GM10266 (cell line): ENCODE data around the gene HTR4.
A peak's percentile ranks its signal among the peaks of the same experiment; 100 is the strongest.

Experiments
- DNase-seq: peaks from one replicate; pipeline ENCODE4 v3.0.0; 2012; ENCODE audit errors: extremely low spot score
- TF ChIP-seq, protein P1 (sequence below): IDR thresholded peaks from 2 replicates; pipeline ENCODE4 v1.5.1; 2012; ENCODE audit warnings: mild to moderate bottlenecking, low read depth; ENCODE audit not compliant: control insufficient read depth, insufficient read depth; ENCODE audit errors: missing control alignments

HTR4 gene

DNA sequence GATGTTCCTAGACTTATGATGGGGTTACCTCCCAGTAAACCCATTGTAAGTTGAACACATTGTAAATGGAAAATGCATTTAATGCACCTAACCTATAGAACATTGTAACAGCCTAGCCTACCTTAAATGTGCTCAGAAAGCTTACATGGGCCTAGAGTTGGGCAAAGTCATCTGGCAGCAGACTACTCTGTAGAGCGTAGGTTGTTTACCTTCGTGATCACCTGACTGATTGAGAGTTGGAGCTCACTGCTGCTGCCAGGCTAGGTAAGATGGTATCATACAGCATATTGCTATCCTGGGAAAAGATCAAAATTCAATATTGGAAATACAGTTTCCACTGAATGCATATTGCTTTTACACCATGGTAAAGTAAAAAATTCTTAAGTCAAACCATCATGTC, 95.4 kb downstream of the HTR4 start:
- TF ChIP-seq, protein P1, sequence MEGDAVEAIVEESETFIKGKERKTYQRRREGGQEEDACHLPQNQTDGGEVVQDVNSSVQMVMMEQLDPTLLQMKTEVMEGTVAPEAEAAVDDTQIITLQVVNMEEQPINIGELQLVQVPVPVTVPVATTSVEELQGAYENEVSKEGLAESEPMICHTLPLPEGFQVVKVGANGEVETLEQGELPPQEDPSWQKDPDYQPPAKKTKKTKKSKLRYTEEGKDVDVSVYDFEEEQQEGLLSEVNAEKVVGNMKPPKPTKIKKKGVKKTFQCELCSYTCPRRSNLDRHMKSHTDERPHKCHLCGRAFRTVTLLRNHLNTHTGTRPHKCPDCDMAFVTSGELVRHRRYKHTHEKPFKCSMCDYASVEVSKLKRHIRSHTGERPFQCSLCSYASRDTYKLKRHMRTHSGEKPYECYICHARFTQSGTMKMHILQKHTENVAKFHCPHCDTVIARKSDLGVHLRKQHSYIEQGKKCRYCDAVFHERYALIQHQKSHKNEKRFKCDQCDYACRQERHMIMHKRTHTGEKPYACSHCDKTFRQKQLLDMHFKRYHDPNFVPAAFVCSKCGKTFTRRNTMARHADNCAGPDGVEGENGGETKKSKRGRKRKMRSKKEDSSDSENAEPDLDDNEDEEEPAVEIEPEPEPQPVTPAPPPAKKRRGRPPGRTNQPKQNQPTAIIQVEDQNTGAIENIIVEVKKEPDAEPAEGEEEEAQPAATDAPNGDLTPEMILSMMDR, result no peak

DNA sequence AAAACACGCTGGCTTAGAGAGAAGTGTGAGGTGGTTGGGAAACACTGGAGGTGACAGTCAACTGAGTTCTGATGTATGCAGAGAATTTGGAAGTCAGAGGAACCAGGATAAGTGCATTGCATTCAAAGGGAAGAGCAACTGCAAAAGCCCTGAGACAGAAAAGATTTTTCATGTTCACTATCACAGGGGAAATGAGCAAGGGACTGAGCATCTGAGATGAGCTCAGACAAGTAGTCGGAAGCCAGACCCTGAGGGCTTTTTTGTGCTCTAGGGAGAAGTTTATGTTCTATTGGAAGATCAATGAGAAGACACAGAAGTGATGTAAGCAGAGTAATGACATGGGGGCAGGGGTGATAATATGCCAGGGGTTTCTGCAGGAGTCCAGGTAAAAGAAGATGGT, 97.5 kb downstream of the HTR4 start:
- TF ChIP-seq, protein P1, result no peak
- no peak for DNase-seq

More for the DNA sequence above, 95.4 kb downstream of the HTR4 start:
- no peak for DNase-seq

DNA sequence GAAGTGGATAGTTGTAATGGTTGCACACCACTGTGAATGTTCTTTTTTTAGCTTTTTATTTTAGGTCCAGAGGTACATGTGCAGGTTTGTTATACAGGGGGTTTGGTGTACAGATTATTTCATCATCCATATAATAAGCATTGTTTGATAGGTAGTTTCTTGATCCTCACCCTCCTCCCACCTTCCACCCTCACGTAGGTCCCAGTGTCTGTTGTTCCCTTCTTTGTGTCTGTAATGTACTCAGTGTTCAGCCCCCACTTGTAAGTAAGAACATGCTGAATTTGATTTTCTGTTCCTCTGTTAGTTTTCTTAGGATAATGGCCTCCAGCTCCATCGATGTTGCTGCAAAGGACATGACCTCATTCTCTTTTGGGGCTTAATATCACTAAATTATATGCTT, 99.7 kb downstream of the HTR4 start:
- TF ChIP-seq, protein P1, result no peak
- DNase-seq, result no peak

DNA sequence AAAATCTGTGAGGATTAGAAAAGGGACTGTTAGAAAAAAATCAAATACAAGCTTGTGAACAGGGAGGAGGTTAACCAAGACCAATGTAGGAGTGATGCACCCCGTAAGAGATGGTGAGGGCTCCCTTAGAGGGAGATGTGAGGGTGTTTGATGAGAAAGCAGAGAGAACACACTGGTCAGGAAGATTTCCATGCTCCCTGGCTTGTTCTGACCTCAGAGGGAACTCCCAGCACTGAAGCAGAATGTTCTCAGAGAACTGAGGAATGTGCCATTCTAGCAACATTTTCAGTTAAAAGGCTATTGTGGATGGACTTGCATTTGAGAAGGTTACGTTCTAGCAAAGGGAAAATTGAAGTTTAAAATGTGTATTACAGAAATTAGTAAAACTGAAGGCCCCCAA, 110.6 kb downstream of the HTR4 start:
- DNase-seq, result no peak
- TF ChIP-seq, protein P1, result no peak

DNA sequence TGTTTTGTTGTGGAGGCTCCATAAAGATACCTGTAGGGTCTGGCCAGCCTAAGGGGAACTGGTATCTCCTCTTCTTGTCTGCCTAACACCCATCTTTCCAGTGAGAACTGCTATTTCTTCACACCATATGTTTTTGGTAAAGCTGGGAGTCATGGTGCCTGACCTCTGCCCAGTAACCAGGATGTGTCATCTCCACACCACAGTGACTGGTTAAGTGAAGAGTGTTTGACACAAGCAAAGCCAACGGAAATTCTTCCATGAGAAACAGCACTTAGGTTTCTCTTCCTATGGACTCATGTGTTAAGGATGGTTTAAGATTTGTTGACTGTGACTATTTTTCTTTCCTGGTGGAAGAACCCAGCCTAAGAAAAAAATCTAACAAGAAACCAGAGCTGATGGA, 111.5 kb downstream of the HTR4 start:
- no peak for DNase-seq
- TF ChIP-seq, protein P1, result no peak

DNA sequence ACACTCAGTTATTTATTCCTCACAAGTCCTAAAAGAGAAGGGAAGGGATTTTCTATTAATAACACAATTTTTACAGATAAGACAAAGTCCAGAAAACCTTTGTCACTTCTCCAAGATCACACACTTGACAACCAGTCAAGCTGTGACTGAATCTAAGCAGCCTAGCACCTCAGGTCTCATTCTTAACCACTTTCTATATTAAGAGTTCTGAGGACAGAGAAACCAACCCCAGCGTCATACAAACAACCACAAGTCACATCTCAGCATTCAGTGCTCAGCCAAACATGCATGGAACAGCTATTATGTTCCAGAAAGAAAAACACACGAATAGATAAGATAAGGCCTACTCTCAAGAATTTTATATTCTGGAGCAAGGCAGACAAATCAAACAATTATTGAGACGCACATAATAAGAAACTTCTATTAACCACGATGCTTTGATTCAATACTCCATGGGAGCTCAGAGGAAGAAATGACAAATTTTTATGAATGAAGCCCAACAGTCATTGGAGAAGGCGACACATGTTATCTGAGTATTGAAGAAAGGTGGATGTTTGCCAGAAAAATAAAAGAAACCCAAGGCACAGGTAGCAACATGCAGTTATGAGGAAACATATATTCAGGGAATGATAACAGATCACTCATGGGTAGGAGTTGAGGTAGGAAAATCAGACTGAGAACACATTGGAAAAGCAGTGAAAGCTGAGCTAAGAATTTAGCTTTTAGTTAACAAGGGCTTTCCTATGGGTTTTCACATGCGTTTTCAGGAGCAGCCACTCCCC, 113.1 kb downstream of the HTR4 start:
- TF ChIP-seq, protein P1, result no peak
- DNase-seq, result peak; percentile 5

DNA sequence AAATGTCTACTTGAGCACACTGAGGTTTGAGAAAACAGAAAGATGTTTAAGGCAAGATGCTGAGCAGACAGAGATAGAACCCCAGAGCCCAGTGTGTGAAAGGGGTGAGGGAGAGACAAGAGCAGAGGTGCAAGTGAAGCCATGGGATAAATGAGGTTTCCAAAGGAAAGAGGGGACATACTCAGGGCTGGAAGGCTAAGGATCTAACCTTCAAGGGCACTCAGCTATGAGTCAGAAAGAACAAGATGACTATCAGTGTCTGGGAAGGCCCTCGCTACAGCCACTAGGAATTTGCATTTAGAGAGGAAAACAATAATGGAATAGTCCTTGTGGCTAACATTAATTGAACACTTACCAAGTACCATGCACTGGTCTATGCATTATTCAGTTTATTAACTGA, 113.7 kb downstream of the HTR4 start:
- TF ChIP-seq, protein P1, result no peak
- no peak for DNase-seq
